ENCODE measurements around the gene PTPN12.

DNA sequence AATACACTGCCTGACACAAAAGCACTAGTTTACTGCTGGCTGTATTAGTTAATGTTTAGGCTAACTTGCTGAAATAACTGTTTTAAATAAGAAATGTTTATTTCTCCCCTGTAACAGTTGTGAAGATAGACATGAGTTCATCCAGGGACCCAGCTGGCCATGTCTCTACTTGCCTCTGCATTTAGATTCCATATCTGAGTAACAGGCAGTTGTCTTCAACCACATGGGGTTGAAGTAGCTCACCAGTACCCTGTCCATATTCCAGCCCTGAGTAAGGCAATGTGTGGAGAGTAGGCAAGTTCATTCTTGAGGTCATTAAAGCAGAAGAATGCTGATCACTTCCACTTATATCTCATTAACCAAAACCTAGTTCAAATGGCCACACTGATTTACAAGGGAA lies 128.1 kb downstream of the PTPN12 start:
- TF ChIP-seq, protein P1, sequence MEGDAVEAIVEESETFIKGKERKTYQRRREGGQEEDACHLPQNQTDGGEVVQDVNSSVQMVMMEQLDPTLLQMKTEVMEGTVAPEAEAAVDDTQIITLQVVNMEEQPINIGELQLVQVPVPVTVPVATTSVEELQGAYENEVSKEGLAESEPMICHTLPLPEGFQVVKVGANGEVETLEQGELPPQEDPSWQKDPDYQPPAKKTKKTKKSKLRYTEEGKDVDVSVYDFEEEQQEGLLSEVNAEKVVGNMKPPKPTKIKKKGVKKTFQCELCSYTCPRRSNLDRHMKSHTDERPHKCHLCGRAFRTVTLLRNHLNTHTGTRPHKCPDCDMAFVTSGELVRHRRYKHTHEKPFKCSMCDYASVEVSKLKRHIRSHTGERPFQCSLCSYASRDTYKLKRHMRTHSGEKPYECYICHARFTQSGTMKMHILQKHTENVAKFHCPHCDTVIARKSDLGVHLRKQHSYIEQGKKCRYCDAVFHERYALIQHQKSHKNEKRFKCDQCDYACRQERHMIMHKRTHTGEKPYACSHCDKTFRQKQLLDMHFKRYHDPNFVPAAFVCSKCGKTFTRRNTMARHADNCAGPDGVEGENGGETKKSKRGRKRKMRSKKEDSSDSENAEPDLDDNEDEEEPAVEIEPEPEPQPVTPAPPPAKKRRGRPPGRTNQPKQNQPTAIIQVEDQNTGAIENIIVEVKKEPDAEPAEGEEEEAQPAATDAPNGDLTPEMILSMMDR (IDR thresholded peaks at IDR 0.05), result no peak
- no peak for TF ChIP-seq POLR2AphosphoS5 (IDR thresholded peaks at IDR 0.05; ENCODE audit: low read depth, low read length)
- TF ChIP-seq SIN3A (IDR thresholded peaks at IDR 0.05; ENCODE audit: borderline replicate concordance, insufficient read depth, low read depth, low read length), result no peak

Data from Panc1 (cell line).